Neuronal stem cell (in vitro differentiated cells): Measurements from ENCODE around the gene RAB37.

Source experiments
- DNase-seq: peaks from one replicate; pipeline ENCODE4 v3.0.0-alpha.2; 2013; ENCODE audit warnings: low spot score
- H2AFZ ChIP-seq: one replicate; pipeline ENCODE4 v1.6.1; 2013; ENCODE audit warnings: mild to moderate bottlenecking, low read length, inconsistent platforms
- H2AK5ac ChIP-seq: 2 replicates; pipeline ENCODE4 v1.6.1; 2013; ENCODE audit warnings: low read depth, mild to moderate bottlenecking, inconsistent platforms, low read length, moderate library complexity, mixed read lengths
- H2BK120ac ChIP-seq: 2 replicates; pipeline ENCODE4 v1.6.1; 2013; ENCODE audit warnings: low read depth, mild to moderate bottlenecking, inconsistent platforms, low read length, moderate library complexity, mixed read lengths
- H2BK12ac ChIP-seq: one replicate; pipeline ENCODE4 v1.6.1; 2013; ENCODE audit warnings: low read length, inconsistent platforms
- H2BK15ac ChIP-seq: 2 replicates; pipeline ENCODE4 v1.6.1; 2013; ENCODE audit warnings: mild to moderate bottlenecking, low read length, inconsistent platforms, mixed read lengths
- H2BK5ac ChIP-seq: one replicate; pipeline ENCODE4 v1.6.1; 2013; ENCODE audit warnings: inconsistent platforms, mild to moderate bottlenecking, low read length, moderate library complexity
- H3K14ac ChIP-seq: one replicate; pipeline ENCODE4 v1.6.1; 2013; ENCODE audit warnings: low read length, inconsistent platforms
- H3K18ac ChIP-seq: 2 replicates; pipeline ENCODE4 v1.6.1; 2013; ENCODE audit warnings: low read length, inconsistent platforms
- H3K23ac ChIP-seq: 2 replicates; pipeline ENCODE4 v1.6.1; 2013; ENCODE audit warnings: low read depth, mild to moderate bottlenecking, mixed read lengths, low read length, inconsistent platforms; ENCODE audit not compliant: poor library complexity
- H3K27ac ChIP-seq: replicated peaks from 3 replicates; pipeline ENCODE4 v1.5.1; 2013; ENCODE audit warnings: low read length, inconsistent platforms
- H3K27me3 ChIP-seq, 3 experiments: 2 replicates each; pipeline ENCODE4 v1.6.1; 2013; ENCODE audit warnings: low read length in 3 of 3, mild to moderate bottlenecking in 2 of 3, inconsistent platforms in 1 of 3, low read depth in 1 of 3, mixed read lengths in 1 of 3, moderate library complexity in 1 of 3; ENCODE audit not compliant: control insufficient read depth in 3 of 3, insufficient read depth in 3 of 3
- H3K36me3 ChIP-seq, 2 donors: replicated peaks in 1 of 2; 2 replicates each; pipeline ENCODE4 v1.6.1; 2013; ENCODE audit warnings: low read length in 2 of 2; ENCODE audit not compliant: control insufficient read depth in 2 of 2, insufficient read depth in 2 of 2
- H3K4ac ChIP-seq: 2 replicates; pipeline ENCODE4 v1.6.1; 2013; ENCODE audit warnings: inconsistent platforms, mild to moderate bottlenecking, low read length, moderate library complexity
- H3K4me1 ChIP-seq, 2 donors: 1 replicate in 1 of 2; 2 replicates in 1 of 2; pipeline ENCODE4 v1.6.1; 2013; ENCODE audit warnings: low read length in 2 of 2, low read depth in 1 of 2; ENCODE audit not compliant: control insufficient read depth in 2 of 2, insufficient read depth in 1 of 2
- H3K4me2 ChIP-seq: one replicate; pipeline ENCODE4 v1.6.1; 2013; ENCODE audit warnings: mild to moderate bottlenecking, low read length, inconsistent platforms; ENCODE audit not compliant: insufficient read depth, poor library complexity, severe bottlenecking
- H3K4me3 ChIP-seq, 2 donors: 2 replicates each; pipeline ENCODE4 v1.5.1; 2013; ENCODE audit warnings: low read length in 2 of 2, mild to moderate bottlenecking in 2 of 2, inconsistent platforms in 1 of 2, moderate library complexity in 1 of 2
- H3K79me1 ChIP-seq: one replicate; pipeline ENCODE4 v1.6.1; 2013; ENCODE audit warnings: low read depth, mild to moderate bottlenecking, inconsistent platforms, low read length, moderate library complexity
- H3K9ac ChIP-seq: one replicate; pipeline ENCODE4 v1.6.1; 2013; ENCODE audit warnings: mild to moderate bottlenecking, low read depth, low read length, inconsistent platforms; ENCODE audit not compliant: poor library complexity
- H3K9me3 ChIP-seq, 2 donors: replicated peaks in 1 of 2; 2 replicates each; pipeline versions ENCODE3 to v1.6.1; 2013; ENCODE audit warnings: low read length in 2 of 2, mild to moderate bottlenecking in 2 of 2, inconsistent platforms in 1 of 2, low read depth in 1 of 2, mixed read lengths in 1 of 2, moderate library complexity in 1 of 2; ENCODE audit not compliant: control insufficient read depth in 2 of 2, insufficient read depth in 1 of 2
- H4K8ac ChIP-seq: one replicate; pipeline ENCODE4 v1.6.1; 2013; ENCODE audit warnings: low read depth, mild to moderate bottlenecking, inconsistent platforms, low read length, moderate library complexity
- H4K91ac ChIP-seq: one replicate; pipeline ENCODE4 v1.6.1; 2013; ENCODE audit warnings: low read length, low read depth, mild to moderate bottlenecking, inconsistent platforms; ENCODE audit not compliant: poor library complexity
- WGBS, 2 donors: extraction: QIAGEN DNeasy Blood & Tissue Kit; methylation state at CpG; one replicate each; pipeline ENCODE4 v1.1.7; 2013; ENCODE audit warnings: missing lambda C conversion rate in 2 of 2, mixed read lengths in 1 of 2; ENCODE audit not compliant: insufficient read length in 2 of 2, insufficient replicate concordance in 1 of 2; ENCODE audit errors: extremely low coverage in 2 of 2; 5-methylcytosine and 5-hydroxymethylcytosine counted together

Gene RAB37

DNA sequence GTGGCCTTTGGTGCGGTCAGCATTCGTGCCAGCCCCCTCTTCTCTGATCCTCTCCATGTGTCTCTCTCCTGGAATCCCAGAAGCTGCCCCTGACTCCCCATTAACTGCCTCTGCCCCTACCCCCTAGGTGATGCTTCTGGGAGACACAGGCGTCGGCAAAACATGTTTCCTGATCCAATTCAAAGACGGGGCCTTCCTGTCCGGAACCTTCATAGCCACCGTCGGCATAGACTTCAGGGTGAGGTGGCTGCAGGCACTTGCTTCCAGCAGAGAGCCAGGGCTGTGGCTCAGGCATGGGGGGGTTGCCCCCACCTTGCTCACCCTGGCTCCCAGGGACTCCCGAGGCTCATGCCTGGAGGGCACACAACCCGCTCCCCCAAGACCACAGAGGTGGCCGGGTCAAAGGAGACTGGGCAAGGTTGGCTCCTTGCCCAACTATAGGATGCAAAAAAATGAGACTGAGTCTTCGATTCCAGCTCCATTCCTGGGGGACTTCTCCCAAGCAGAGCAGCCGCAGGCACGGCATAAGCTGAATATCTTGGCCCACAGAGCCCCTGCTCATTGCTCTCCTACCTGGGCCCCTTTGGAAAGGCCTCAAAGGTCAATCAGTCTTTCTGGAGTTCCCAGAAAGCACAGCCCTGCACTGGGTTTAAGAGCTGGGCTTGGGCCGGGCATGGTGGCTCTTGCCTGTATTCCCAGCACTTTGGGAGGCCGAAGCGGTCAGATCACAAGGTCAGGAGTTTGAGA, 3.8 kb downstream of the RAB37 start:
- no peak overlapping the region for H2BK5ac ChIP-seq
- H3K36me3 ChIP-seq: no peaks in the 10 kb centered on the region
- no peaks in the 10 kb centered on the region for H3K9me3 ChIP-seq
- H2AFZ ChIP-seq: no peak overlapping the region
- no peak overlapping the region for H2BK120ac ChIP-seq
- no peak for DNase-seq
- H3K27ac ChIP-seq: no peak overlapping the region
- no CpG with 5 or more reads among the region's 17 CpGs for WGBS, 2 donors
- H2AK5ac ChIP-seq: no peak overlapping the region
- H4K91ac ChIP-seq: no peak overlapping the region
- no peak overlapping the region for H4K8ac ChIP-seq
- no peak overlapping the region for H3K4me3 ChIP-seq
- peaks cover 2% of the 10 kb centered on the region for H3K79me1 ChIP-seq
- H3K27me3 ChIP-seq: peaks cover 0 to 37% (median 31%) of the 10 kb centered on the region in 3 experiments
- no peak overlapping the region for H3K9ac ChIP-seq
- no peak overlapping the region for H2BK12ac ChIP-seq
- H3K4me1 ChIP-seq: peaks cover 16 to 27% of the 10 kb centered on the region in 2 donors
- no peak overlapping the region for H3K18ac ChIP-seq
- no peak overlapping the region for H3K4me2 ChIP-seq
- H3K4ac ChIP-seq: no peak overlapping the region
- no peak overlapping the region for H2BK15ac ChIP-seq
- H3K23ac ChIP-seq: no peak overlapping the region
- H3K14ac ChIP-seq: no peak overlapping the region

GRCh38 chr17:74742153-74742515, 5.1 kb downstream of the RAB37 start:
- Histone ChIP-seq H3K9ac (peak overlapping the region; percentile 51), H3K27ac (no peak overlapping the region), H3K79me1 (peaks cover 2% of the 10 kb centered on the region), H3K36me3 (no peaks in the 10 kb centered on the region), H3K14ac (no peak overlapping the region), H2BK120ac (peak overlapping the region; percentile 42), H2BK15ac (no peak overlapping the region), H2AK5ac (peak overlapping the region; percentile 82), H3K4me3 (no peak overlapping the region), H3K4me2 (no peak overlapping the region), H3K9me3 (no peaks in the 10 kb centered on the region), H3K4me1 (peaks cover 25 to 37% of the 10 kb centered on the region in 2 donors), H2BK5ac (no peak overlapping the region), H3K27me3 (peaks cover 0 to 24% (median 18%) of the 10 kb centered on the region in 3 experiments), H3K4ac (no peak overlapping the region), H3K18ac (no peak overlapping the region), H2BK12ac (no peak overlapping the region), H4K8ac (peak overlapping the region; percentile 19), H2AFZ (peak overlapping the region; percentile 40), H3K23ac (no peak overlapping the region), H4K91ac (no peak overlapping the region)
- WGBS, 2 donors: no CpG with 5 or more reads among the region's 4 CpGs
- no peak for DNase-seq

DNA sequence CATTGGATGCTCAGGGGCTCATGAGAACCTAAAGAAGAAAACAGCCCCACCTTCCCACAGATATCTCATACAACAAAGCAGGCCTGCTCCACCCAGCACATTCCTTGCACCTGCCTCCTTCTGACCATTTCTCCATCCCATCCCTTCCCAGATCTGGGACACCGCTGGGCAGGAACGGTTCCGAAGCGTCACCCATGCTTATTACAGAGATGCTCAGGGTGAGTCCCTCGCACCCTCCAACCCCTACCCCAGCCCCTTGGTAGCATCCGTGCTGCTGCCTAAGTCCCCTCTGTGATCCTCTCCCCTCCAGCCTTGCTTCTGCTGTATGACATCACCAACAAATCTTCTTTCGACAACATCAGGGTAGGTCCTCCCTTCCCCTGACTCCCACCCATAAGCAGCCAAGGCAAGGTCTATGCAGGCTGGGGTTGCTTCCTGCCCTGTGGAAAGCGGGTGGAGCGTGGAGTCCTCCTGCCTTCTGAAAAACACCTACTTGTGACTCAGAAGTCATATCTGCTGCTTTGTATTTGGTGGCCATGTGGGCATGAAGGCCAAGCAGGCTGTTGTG, 6.0 kb downstream of the RAB37 start:
- Histone ChIP-seq H4K91ac (no peak overlapping the region), H4K8ac (no peak overlapping the region), H3K27me3 (peaks cover 0 to 15% (median 9%) of the 10 kb centered on the region in 3 experiments), H3K9me3 (no peaks in the 10 kb centered on the region), H3K36me3 (no peaks in the 10 kb centered on the region), H2AK5ac (peak overlapping the region; percentile 20), H2BK120ac (no peak overlapping the region), H2AFZ (no peak overlapping the region), H3K18ac (no peak overlapping the region), H3K4ac (no peak overlapping the region), H3K27ac (no peak overlapping the region), H2BK5ac (no peak overlapping the region), H3K9ac (no peak overlapping the region), H3K4me1 (peaks cover 27 to 39% of the 10 kb centered on the region in 2 donors), H3K4me2 (no peak overlapping the region), H3K4me3 (no peak overlapping the region), H3K79me1 (peaks cover 2% of the 10 kb centered on the region), H2BK15ac (peak overlapping the region; percentile 30), H3K14ac (no peak overlapping the region), H2BK12ac (no peak overlapping the region), H3K23ac (no peak overlapping the region)
- WGBS, 2 donors: no CpG with 5 or more reads among the region's 9 CpGs
- DNase-seq: no peak

DNA sequence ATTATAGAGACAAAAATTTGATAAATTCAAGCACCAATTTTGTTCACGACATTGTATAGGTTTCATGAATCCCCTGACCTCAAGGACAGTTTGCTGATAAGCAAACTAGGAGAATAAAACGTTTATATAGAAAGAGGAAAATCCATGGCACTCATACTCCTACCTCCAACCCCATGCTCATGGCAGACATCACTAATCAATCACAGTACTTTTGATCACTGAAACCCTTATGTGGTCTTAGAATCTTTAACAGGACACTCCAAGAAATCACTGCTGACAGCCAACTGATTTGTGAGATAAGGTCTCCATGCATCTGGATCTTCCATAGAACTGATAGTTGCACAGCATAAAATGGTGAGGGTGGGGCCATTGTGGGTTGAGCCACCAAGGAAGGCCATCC, 6.7 kb downstream of the RAB37 start:
- no peak overlapping the region for H4K91ac ChIP-seq
- no peak overlapping the region for H3K23ac ChIP-seq
- H3K4me2 ChIP-seq: no peak overlapping the region
- no peak overlapping the region for H2AFZ ChIP-seq
- peaks cover 5% of the 10 kb centered on the region for H3K79me1 ChIP-seq
- no peaks in the 10 kb centered on the region for H3K9me3 ChIP-seq
- no peak for DNase-seq
- no peak overlapping the region for H2BK5ac ChIP-seq
- no peak overlapping the region for H3K4ac ChIP-seq
- no peak overlapping the region for H3K9ac ChIP-seq
- H3K18ac ChIP-seq: no peak overlapping the region
- H2BK12ac ChIP-seq: no peak overlapping the region
- peaks cover 24 to 36% of the 10 kb centered on the region in 2 donors for H3K4me1 ChIP-seq
- H4K8ac ChIP-seq: no peak overlapping the region
- peak overlapping the region in 1 of 2 donors; percentile 27 for H3K4me3 ChIP-seq
- WGBS, 2 donors: no CpG with 5 or more reads among the region's 2 CpGs
- H3K27ac ChIP-seq: no peak overlapping the region
- H2BK120ac ChIP-seq: no peak overlapping the region
- no peak overlapping the region for H2AK5ac ChIP-seq
- H2BK15ac ChIP-seq: no peak overlapping the region
- peaks cover 0 to 8% (median 2%) of the 10 kb centered on the region in 3 experiments for H3K27me3 ChIP-seq
- H3K14ac ChIP-seq: no peak overlapping the region
- H3K36me3 ChIP-seq: no peaks in the 10 kb centered on the region
